Breast epithelium (tissue), 4 donors: ENCODE data around the gene PLCH1. TPM values are rescaled to one million over a fixed set of nuclear protein-coding genes. Genes with fewer than 3 reads are reported as not detected.

Source experiments
- DNase-seq, 2 donors: peaks; one replicate each; pipeline ENCODE4 v3.0.0-alpha.2; 2019; ENCODE audit warnings: low spot score in 2 of 2
- H3K27ac ChIP-seq, 2 donors: fragments of 200-600 bp; sonication (generic) in 1 of 2; one replicate each; pipeline ENCODE4 v1.5.1; 2016 to 2019; ENCODE audit warnings: mild to moderate bottlenecking in 1 of 2
- H3K27me3 ChIP-seq, 2 donors: fragments of 200-600 bp; sonication (generic) in 1 of 2; one replicate each; pipeline versions ENCODE4 v1.5.1 to v1.6.0; 2017 to 2019; ENCODE audit warnings: control low read depth in 1 of 2, mild to moderate bottlenecking in 1 of 2
- H3K36me3 ChIP-seq: fragments of 200-600 bp; one replicate; pipeline ENCODE4 v1.5.1; 2019
- H3K4me1 ChIP-seq, 2 donors: fragments of 200-600 bp; sonication (generic); one replicate each; pipeline ENCODE4 v1.5.1; 2016 to 2019; ENCODE audit warnings: control low read depth in 1 of 2
- H3K4me3 ChIP-seq, 3 donors: fragments of 200-600 bp; sonication (generic); 1 replicate in 2 of 3; 2 replicates in 1 of 3; pipeline ENCODE4 v1.5.1; 2016 to 2019; ENCODE audit warnings: mild to moderate bottlenecking in 3 of 3, moderate library complexity in 2 of 3
- H3K9me3 ChIP-seq, 2 donors: fragments of 200-600 bp; sonication (generic) in 1 of 2; one replicate each; pipeline ENCODE4 v1.5.1; 2016 to 2019; ENCODE audit warnings: control low read depth in 1 of 2
- CTCF ChIP-seq, 3 donors: fragments of 450-650 bp; IDR thresholded peaks; one replicate each; pipeline ENCODE4 v1.5.1; 2016 to 2017; ENCODE audit warnings: antibody characterized with exemption in 3 of 3, mild to moderate bottlenecking in 3 of 3, moderate library complexity in 3 of 3
- POLR2A ChIP-seq: fragments of 450-650 bp; IDR thresholded peaks from one replicate; pipeline ENCODE4 v1.6.1; 2016; ENCODE audit warnings: antibody characterized with exemption, mild to moderate bottlenecking, moderate library complexity
- POLR2AphosphoS5 ChIP-seq, 3 donors: sonication (generic); formaldehyde crosslinking; IDR thresholded peaks; one replicate each; pipeline ENCODE4 v1.6.1; 2017; ENCODE audit warnings: antibody characterized with exemption in 3 of 3
- intact Hi-C: fragments of 100-400 bp; cut with DNase I; formaldehyde crosslinking; loops from one replicate; pipeline ENCODE4 v1.15.1; 2023; ENCODE audit warnings: low total_unique reads
- total RNA-seq, 3 donors: library from RNA; depleted of rRNA; stranded (reverse); fragments of >200 nt; gene quantifications; one replicate each; pipeline ENCODE4 v1.1.0, GENCODE V29; 2016

Gene PLCH1
- total RNA-seq, 3 donors from 2014 or later = 2.0 to 3.4 TPM; not detected in 1

GRCh38 chr3:155362808-155363689 is 381.8 kb downstream of the PLCH1 start:
- Histone ChIP-seq H3K27ac (no peak overlapping the region), H3K4me3 (no peak overlapping the region), H3K36me3 (no peaks in the 10 kb centered on the region), H3K9me3 (peaks cover 4 to 11% of the 10 kb centered on the region in 2 donors), H3K4me1 (no peaks in the 10 kb centered on the region), H3K27me3 (no peaks in the 10 kb centered on the region)
- DNase-seq = no peak
- TF ChIP-seq POLR2A (no peak), POLR2AphosphoS5 (IDR thresholded peaks at IDR 0.05) (no peak), CTCF (IDR thresholded peaks at IDR 0.05) (no peak)
- intact Hi-C loops = no loop called here

GRCh38 chr3:155360281-155360680 is 384.6 kb downstream of the PLCH1 start:
- Histone ChIP-seq H3K4me3 (no peak overlapping the region), H3K4me1 (no peaks in the 10 kb centered on the region), H3K27me3 (no peaks in the 10 kb centered on the region), H3K9me3 (peaks cover 1 to 7% of the 10 kb centered on the region in 2 donors), H3K36me3 (no peaks in the 10 kb centered on the region), H3K27ac (no peak overlapping the region)
- DNase-seq = no peak
- intact Hi-C loops = no loop called here
- TF ChIP-seq POLR2AphosphoS5 (IDR thresholded peaks at IDR 0.05) (no peak), CTCF (IDR thresholded peaks at IDR 0.05) (no peak)

GRCh38 chr3:155356594-155357370 is 388.1 kb downstream of the PLCH1 start:
- Histone ChIP-seq H3K9me3 (no peaks in the 10 kb centered on the region), H3K4me1 (no peaks in the 10 kb centered on the region), H3K36me3 (no peaks in the 10 kb centered on the region), H3K27ac (no peak overlapping the region), H3K4me3 (no peak overlapping the region), H3K27me3 (no peaks in the 10 kb centered on the region)
- DNase-seq = no peak
- TF ChIP-seq POLR2A (no peak), POLR2AphosphoS5 (IDR thresholded peaks at IDR 0.05) (no peak), CTCF (IDR thresholded peaks at IDR 0.05) (no peak)
- intact Hi-C loops = loop anchor here (10.0 kb wide), 2 partner anchors 348 to 438 kb away; no protein-coding TSS in a partner anchor

GRCh38 chr3:155354658-155355057 is 390.2 kb downstream of the PLCH1 start:
- intact Hi-C loops = loop anchor here (10.0 kb wide), 2 partner anchors 350 to 440 kb away; no protein-coding TSS in a partner anchor
- no peaks in the 10 kb centered on the region for H3K4me1 ChIP-seq
- H3K27me3 ChIP-seq = no peaks in the 10 kb centered on the region
- TF ChIP-seq POLR2A = no peak
- no peak for TF ChIP-seq CTCF (IDR thresholded peaks at IDR 0.05)
- TF ChIP-seq POLR2AphosphoS5 (IDR thresholded peaks at IDR 0.05) = no peak
- no peak overlapping the region for H3K4me3 ChIP-seq
- no peak for DNase-seq
- no peaks in the 10 kb centered on the region for H3K9me3 ChIP-seq
- no peak overlapping the region for H3K27ac ChIP-seq
- no peaks in the 10 kb centered on the region for H3K36me3 ChIP-seq
